Right ventricle myocardium superior (tissue), 1 donor: ENCODE data around the gene FAM120A. TPM values are rescaled to one million over a fixed set of nuclear protein-coding genes. Genes with fewer than 3 reads are reported as not detected.

Experiments
- ATAC-seq: fragments of 200-7000 bp; cut with Tn5 transposase; one replicate; pipeline ENCODE4 v1.9.1; 2020; ENCODE audit warnings: mild to moderate bottlenecking; ENCODE audit not compliant: poor library complexity
- DNase-seq: peaks from one replicate; pipeline ENCODE4 v3.0.0-alpha.2; 2020
- intact Hi-C: fragments of 100-400 bp; cut with DNase I; formaldehyde crosslinking; loops from one replicate; pipeline ENCODE4 v1.11.2; 2022
- total RNA-seq: library from RNA; stranded (reverse); fragmentation: NEBNext Ultra II Directional; extraction: Animal tissue kit (Norgen Biotek cat#: 25700); gene quantifications from one replicate; pipeline ENCODE4 v1.2.1, GENCODE V29; 2021
- donor health status: DM: no; HTN: yes; CAD: no; lungs with severe emphysema.

FAM120A gene
- total RNA-seq, 1 donor from 2014 or later: 83.4 TPM

- no peak for DNase-seq
- no peak for ATAC-seq
- intact Hi-C loops: no loop called here
These were observed 10.4 kb upstream of the FAM120A start for GRCh38 chr9:93440896-93441580.

- intact Hi-C loops: no loop called here
- DNase-seq (no peak), ATAC-seq (no peak)
These were observed 5.4 kb upstream of the FAM120A start for GRCh38 chr9:93446073-93446472.

- intact Hi-C loops: no loop called here
- no peak for DNase-seq
- ATAC-seq: no peak
These were observed 3.8 kb upstream of the FAM120A start for GRCh38 chr9:93447655-93448054.

- DNase-seq (peak; percentile 70), ATAC-seq (peak; percentile 28)
- intact Hi-C loops: loop anchor here (5.0 to 10.0 kb wide), 2 partner anchors 53 to 115 kb away; no protein-coding TSS in a partner anchor
These were observed 594 bp downstream of the FAM120A start for GRCh38 chr9:93451849-93452709.

- intact Hi-C loops: loop anchor here (5.0 to 10.0 kb wide), 2 partner anchors 52 to 115 kb away; no protein-coding TSS in a partner anchor
- peak; percentile 33 for ATAC-seq
- DNase-seq: peak; percentile 58
These were observed 1.2 kb downstream of the FAM120A start for GRCh38 chr9:93452710-93453046.

- DNase-seq: peak; percentile 95
- ATAC-seq: peak; percentile 87
- intact Hi-C loops: loop anchor here (5.0 to 10.0 kb wide), 2 partner anchors 52 to 114 kb away; no protein-coding TSS in a partner anchor
These were observed 1.8 kb downstream of the FAM120A start, which contains the start of gene FAM120AOS for GRCh38 chr9:93453047-93453914. Gene FAM120AOS (minus strand): TSS chr9:93453581. CDS start chr9:93452709, 872 bp downstream.

GRCh38 chr9:93456022-93456421 is 4.5 kb downstream of the FAM120A start:
- ATAC-seq (no peak), DNase-seq (no peak)
- intact Hi-C loops: loop anchor here (10.0 kb wide), 1 partner anchor 49 kb away; no protein-coding TSS in a partner anchor

- DNase-seq (no peak), ATAC-seq (no peak)
- intact Hi-C loops: loop anchor here (10.0 kb wide), 1 partner anchor 48 kb away; no protein-coding TSS in a partner anchor
These were observed 5.0 kb downstream of the FAM120A start for GRCh38 chr9:93456504-93456903.

GRCh38 chr9:93457006-93457405 is 5.5 kb downstream of the FAM120A start:
- no peak for DNase-seq
- ATAC-seq: no peak
- intact Hi-C loops: loop anchor here (10.0 kb wide), 1 partner anchor 48 kb away; no protein-coding TSS in a partner anchor

- intact Hi-C loops: loop anchor here (10.0 kb wide), 1 partner anchor 46 kb away; no protein-coding TSS in a partner anchor
These were observed 7.2 kb downstream of the FAM120A start for GRCh38 chr9:93458712-93459111.

GRCh38 chr9:93459432-93459847 is 8.0 kb downstream of the FAM120A start:
- intact Hi-C loops: loop anchor here (10.0 kb wide), 1 partner anchor 45 kb away; no protein-coding TSS in a partner anchor
- DNase-seq (no peak), ATAC-seq (peak; percentile 82)

More at GRCh38 chr9:93458712-93459111, 7.2 kb downstream of the FAM120A start:
- DNase-seq: no peak
- ATAC-seq: peak; percentile 20

GRCh38 chr9:93460689-93461413 is 9.4 kb downstream of the FAM120A start:
- DNase-seq (no peak), ATAC-seq (no peak)

GRCh38 chr9:93461414-93461743 is 9.9 kb downstream of the FAM120A start:
- DNase-seq: no peak
- no peak for ATAC-seq
- intact Hi-C loops: no loop called here

More at GRCh38 chr9:93460689-93461413, 9.4 kb downstream of the FAM120A start:
- intact Hi-C loops: no loop called here

- DNase-seq (no peak), ATAC-seq (no peak)
- intact Hi-C loops: no loop called here
These were observed 10.3 kb downstream of the FAM120A start for GRCh38 chr9:93461821-93462220.

- no peak for DNase-seq
- intact Hi-C loops: no loop called here
- no peak for ATAC-seq
These were observed 12.3 kb downstream of the FAM120A start for GRCh38 chr9:93463638-93464248.

- no peak for ATAC-seq
- DNase-seq: no peak
- intact Hi-C loops: no loop called here
These were observed 12.9 kb downstream of the FAM120A start for GRCh38 chr9:93464395-93464794.

GRCh38 chr9:93464876-93465275 is 13.4 kb downstream of the FAM120A start:
- no peak for DNase-seq
- intact Hi-C loops: no loop called here

More at GRCh38 chr9:93464876-93465275, 13.4 kb downstream of the FAM120A start:
- no peak for ATAC-seq
